A673 (cell line): ENCODE data around the gene RBM20.

Experiments used
- CTCF ChIP-seq: fragments of 300-800, 200-600 bp; sonication (generic); conservative IDR thresholded peaks from 2 replicates; pipeline ENCODE4 v1.5.1; 2017; ENCODE audit warnings: low read depth, mild to moderate bottlenecking, antibody characterized with exemption, low read length, moderate library complexity, mixed read lengths
- EZH2 ChIP-seq: fragments of 200-600 bp; sonication (generic); IDR thresholded peaks from 2 replicates; pipeline ENCODE4 v1.6.1; 2017; ENCODE audit warnings: borderline replicate concordance, low read depth, mild to moderate bottlenecking, mixed read lengths, antibody characterized with exemption, low read length; ENCODE audit not compliant: poor library complexity, severe bottlenecking

GRCh38 chr10:110699859-110700468 lies 55.8 kb downstream of the RBM20 start:
- TF ChIP-seq CTCF = no peak
- no peak for TF ChIP-seq EZH2
